Measurements from ENCODE around the gene TEAD3. TPM values are rescaled to one million over a fixed set of nuclear protein-coding genes. Genes with fewer than 3 reads are reported as not detected.
A peak's percentile ranks its signal among the peaks of the same experiment; 100 is the strongest.

The TEAD3 gene
- polyA plus RNA-seq, 3 donors: not detected

- H3K4me2 ChIP-seq (replicated peaks; ENCODE audit: extremely low read depth, low read length, poor library complexity, severe bottlenecking): no peak overlapping the region
- peaks cover 0 to 3% (median 2%) of the 10 kb centered on the region in 3 donors for H3K27me3 Mint-ChIP-seq (ENCODE audit: low read depth in 3 of 3)
- no peaks in the 10 kb centered on the region for H3K79me2 ChIP-seq (ENCODE audit: insufficient read depth, low read length)
- H3K9me3 Mint-ChIP-seq: no peaks in the 10 kb centered on the region
- no peaks in the 10 kb centered on the region for H3K27me3 ChIP-seq (ENCODE audit: control insufficient read depth in 2 of 2, insufficient read depth in 2 of 2, low read length in 2 of 2)
- peaks cover under 1% of the 10 kb centered on the region for H3K4me1 Mint-ChIP-seq
- H2AFZ ChIP-seq (ENCODE audit: insufficient read depth, low read depth, low read length, poor library complexity, severe bottlenecking): no peak overlapping the region
- no peak overlapping the region for H3K4me3 ChIP-seq (replicated peaks in 1 of 3; ENCODE audit: low read depth in 2 of 3, low read length in 3 of 3)
- no peaks in the 10 kb centered on the region for H4K20me1 ChIP-seq (ENCODE audit: insufficient read depth, low read length)
- peak overlapping the region in 1 of 7 donors; percentile 7 for H3K27ac Mint-ChIP-seq
- no peak overlapping the region for H3K27ac ChIP-seq (ENCODE audit: low read depth in 1 of 2, low read length in 2 of 2)
- no peak for DNase-seq
- H3K36me3 Mint-ChIP-seq: peaks cover 45 to 63% of the 10 kb centered on the region in 2 donors
- intact Hi-C loops (cut with micrococcal nuclease): no loop called here
- H3K9me3 ChIP-seq (replicated peaks in 1 of 2; ENCODE audit: control insufficient read depth in 1 of 2, insufficient read depth in 1 of 2, low read length in 2 of 2): no peaks in the 10 kb centered on the region
- peaks cover 10 to 50% of the 10 kb centered on the region in 2 donors for H3K36me3 ChIP-seq (replicated peaks in 1 of 2; ENCODE audit: control insufficient read depth in 1 of 2, insufficient read depth in 2 of 2, low read length in 2 of 2)
- H3K9ac ChIP-seq (ENCODE audit: insufficient read depth, low read length, poor library complexity, severe bottlenecking): no peak overlapping the region
- 100% methylated on average over 2 of the region's 3 CpGs for WGBS (ENCODE audit: insufficient coverage)
- no peaks in the 10 kb centered on the region for H3K4me1 ChIP-seq (ENCODE audit: control insufficient read depth in 1 of 2, insufficient read depth in 2 of 2, low read length in 2 of 2)
- TF ChIP-seq CTCF (IDR thresholded peaks at IDR 0.05): no peak
- H3K4me3 Mint-ChIP-seq: no peak overlapping the region
These were observed 35.6 kb downstream of the TEAD3 start for GRCh38 chr6:35461270-35461669.

- peaks cover 21% of the 10 kb centered on the region for H3K4me1 Mint-ChIP-seq
- no peak overlapping the region for H3K27ac ChIP-seq (ENCODE audit: low read depth in 1 of 2, low read length in 2 of 2)
- no peak overlapping the region for H3K4me2 ChIP-seq (replicated peaks; ENCODE audit: extremely low read depth, low read length, poor library complexity, severe bottlenecking)
- intact Hi-C loops (cut with micrococcal nuclease): no loop called here
- H3K36me3 ChIP-seq (replicated peaks in 1 of 2; ENCODE audit: control insufficient read depth in 1 of 2, insufficient read depth in 2 of 2, low read length in 2 of 2): peaks cover 10 to 46% of the 10 kb centered on the region in 2 donors
- H3K27me3 ChIP-seq (ENCODE audit: control insufficient read depth in 2 of 2, insufficient read depth in 2 of 2, low read length in 2 of 2): no peaks in the 10 kb centered on the region
- no peaks in the 10 kb centered on the region for H3K9me3 Mint-ChIP-seq
- H3K27ac Mint-ChIP-seq: peak overlapping the region in 2 of 7 donors; percentile 43 to 50
- no peak overlapping the region for H3K4me3 Mint-ChIP-seq
- WGBS (ENCODE audit: insufficient coverage): 98% methylated on average over 2 of the region's 4 CpGs
- H3K4me1 ChIP-seq (ENCODE audit: control insufficient read depth in 1 of 2, insufficient read depth in 2 of 2, low read length in 2 of 2): peaks cover 19 to 20% of the 10 kb centered on the region in 2 donors
- no peak for TF ChIP-seq CTCF (IDR thresholded peaks at IDR 0.05)
- H3K9me3 ChIP-seq (replicated peaks in 1 of 2; ENCODE audit: control insufficient read depth in 1 of 2, insufficient read depth in 1 of 2, low read length in 2 of 2): no peaks in the 10 kb centered on the region
- no peak overlapping the region for H3K4me3 ChIP-seq (replicated peaks in 1 of 3; ENCODE audit: low read depth in 2 of 3, low read length in 3 of 3)
- peaks cover 47 to 58% of the 10 kb centered on the region in 2 donors for H3K36me3 Mint-ChIP-seq
- H3K9ac ChIP-seq (ENCODE audit: insufficient read depth, low read length, poor library complexity, severe bottlenecking): no peak overlapping the region
- no peak overlapping the region for H2AFZ ChIP-seq (ENCODE audit: insufficient read depth, low read depth, low read length, poor library complexity, severe bottlenecking)
- DNase-seq: no peak
- H3K79me2 ChIP-seq (ENCODE audit: insufficient read depth, low read length): peaks cover under 1% of the 10 kb centered on the region
- H4K20me1 ChIP-seq (ENCODE audit: insufficient read depth, low read length): no peaks in the 10 kb centered on the region
- peaks cover 3% of the 10 kb centered on the region in 3 donors for H3K27me3 Mint-ChIP-seq (ENCODE audit: low read depth in 3 of 3)
These were observed 39.0 kb downstream of the TEAD3 start for GRCh38 chr6:35457907-35458306.
